K562 (cell line): ENCODE results near the gene RPTOR. TPM values are rescaled to one million over a fixed set of nuclear protein-coding genes. Genes with fewer than 3 reads are reported as not detected.

Experiments
- ATAC-seq: fragments of 200-7000 bp; cut with Tn5 transposase; 3 replicates; pipeline ENCODE4 v1.9.1; 2020; ENCODE audit warnings: moderate library complexity
- BruUV-seq: library from RNA; stranded (reverse); fragments of 400-500 nt; replicated peaks from 2 replicates; lab custom pipeline; 2021; lab: Mats Ljungman, UMichigan
- CTCF ChIA-PET: fragments of 300-600 bp; formaldehyde crosslinking; extraction: SDS; loops from one replicate; lab custom pipeline; 2021; ENCODE audit warnings: low intra/inter-chr PET ratio; lab: Yijun Ruan, JAX
- POLR2A ChIA-PET: fragments of 300-600, 350-650 bp; sonication (Branson Sonifier 250); formaldehyde crosslinking; extraction: SDS; loops from one replicate; lab custom pipeline; 2021; ENCODE audit warnings: antibody characterized with exemption, inconsistent platforms; lab: Yijun Ruan, JAX
- DNase-seq, 4 experiments: peaks; one replicate each; pipeline versions ENCODE4 v3.0.0 to v3.0.0-alpha.2; 2011 to 2018; ENCODE audit warnings: low spot score in 3 of 4, mixed read lengths in 3 of 4; ENCODE audit errors: extremely low read depth in 1 of 4
- FAIRE-seq: peaks from 2 replicates; lab custom pipeline; 2011; peaks lifted over from hg19 to GRCh38; lab: Jason Lieb, UNC
- H2AFZ ChIP-seq: 2 replicates; pipeline ENCODE4 v1.6.0; 2011; ENCODE audit warnings: low read depth, low read length, control low read depth, inconsistent platforms
- H3K27ac ChIP-seq: fragments of 200-600 bp; 3 replicates; pipeline ENCODE4 v1.8.0; 2011; ENCODE audit warnings: low read depth, mild to moderate bottlenecking, control low read depth, inconsistent platforms, low read length, moderate library complexity, mixed read lengths; ENCODE audit errors: extremely low read depth
- H3K27me3 ChIP-seq, 2 experiments: fragments of 300-600 bp in 1 of 2; 2 replicates in 1 of 2; 3 replicates in 1 of 2; pipeline versions ENCODE4 v1.6.0 to v1.8.0; 2011; ENCODE audit warnings: inconsistent platforms in 2 of 2, low read length in 2 of 2, mild to moderate bottlenecking in 1 of 2, mixed read lengths in 1 of 2, moderate library complexity in 1 of 2; ENCODE audit not compliant: control insufficient read depth in 2 of 2, insufficient read depth in 2 of 2
- H3K36me3 ChIP-seq: fragments of 300-600 bp; 3 replicates; pipeline ENCODE4 v1.8.0; 2011; ENCODE audit warnings: mild to moderate bottlenecking, low read length, inconsistent platforms; ENCODE audit not compliant: control insufficient read depth, insufficient read depth
- H3K4me1 ChIP-seq, 2 experiments: fragments of 200-600 bp in 1 of 2; replicated peaks in 1 of 2; 2 replicates in 1 of 2; 3 replicates in 1 of 2; pipeline versions ENCODE4 v1.5.1 to v1.8.0; 2011; ENCODE audit warnings: inconsistent platforms in 2 of 2, low read length in 2 of 2, mild to moderate bottlenecking in 1 of 2, mixed read lengths in 1 of 2, moderate library complexity in 1 of 2; ENCODE audit not compliant: control insufficient read depth in 2 of 2, insufficient read depth in 2 of 2
- H3K4me2 ChIP-seq: 2 replicates; pipeline ENCODE4 v1.6.1; 2011; ENCODE audit warnings: low read length, control low read depth, inconsistent platforms, mixed read lengths; ENCODE audit not compliant: insufficient read depth
- H3K4me3 ChIP-seq: fragments of 200-600 bp; sonication (generic), shearing (Covaris generic); 2 replicates; pipeline ENCODE4 v1.5.1; 2016; ENCODE audit warnings: control low read depth, inconsistent platforms
- H3K79me2 ChIP-seq: fragments of 200-600 bp; 3 replicates; pipeline ENCODE4 v1.8.0; 2011; ENCODE audit warnings: low read length, inconsistent platforms; ENCODE audit not compliant: control insufficient read depth, insufficient read depth
- H3K9ac ChIP-seq, 2 experiments: 2 replicates each; pipeline versions ENCODE4 v1.6.0 to v1.6.1; 2011; ENCODE audit warnings: low read depth in 2 of 2, low read length in 2 of 2, control low read depth in 1 of 2, inconsistent platforms in 1 of 2, mild to moderate bottlenecking in 1 of 2, mixed read lengths in 1 of 2; ENCODE audit not compliant: insufficient read depth in 1 of 2
- H3K9me1 ChIP-seq: one replicate; pipeline ENCODE4 v1.6.0; 2011; ENCODE audit warnings: inconsistent platforms, mild to moderate bottlenecking, low read length, moderate library complexity; ENCODE audit not compliant: control insufficient read depth, insufficient read depth
- H3K9me3 ChIP-seq: replicated peaks from 2 replicates; pipeline ENCODE4 v1.5.1; 2011; ENCODE audit warnings: low read depth, low read length, inconsistent platforms; ENCODE audit not compliant: control insufficient read depth, insufficient read depth
- H4K20me1 ChIP-seq: replicated peaks from 2 replicates; pipeline ENCODE4 v1.6.1; 2011; ENCODE audit warnings: low read length, inconsistent platforms, mixed read lengths; ENCODE audit not compliant: control insufficient read depth, insufficient read depth
- ELF4 ChIP-seq: fragments of 450-650 bp; formaldehyde crosslinking; IDR thresholded peaks from 2 replicates; pipeline ENCODE4 v1.4.0; 2022; ENCODE audit warnings: missing genetic modification characterization
- NUFIP1 ChIP-seq: fragments of 450-650 bp; IDR thresholded peaks from 2 replicates; pipeline ENCODE4 v1.6.1; 2018; ENCODE audit not compliant: partially characterized antibody
- PTTG1 ChIP-seq: fragments of 450-650 bp; IDR thresholded peaks from 2 replicates; pipeline ENCODE4 v1.6.1; 2016; ENCODE audit warnings: low read depth, mild to moderate bottlenecking, missing genetic modification characterization, missing compliant biosample characterization
- ZNF23 ChIP-seq: fragments of 250-450 bp; sonication (Bioruptor Pico); IDR thresholded peaks from 2 replicates; pipeline ENCODE4 v1.4.0; 2020; ENCODE audit warnings: mild to moderate bottlenecking
- WGBS: fragments of 100-300 bp; shearing (Covaris generic); methylation state at CpG from one replicate; pipeline ENCODE4 v1.1.6; 2016; ENCODE audit warnings: low coverage, mixed read lengths; ENCODE audit not compliant: insufficient coverage; ENCODE audit errors: missing lambda C conversion rate; 5-methylcytosine and 5-hydroxymethylcytosine counted together
- in situ Hi-C: fragments of 300-500 bp; cut with MboI; formaldehyde crosslinking; loops from 4 replicates; pipeline ENCODE4 v1.15.0; 2018; ENCODE audit warnings: inconsistent platforms, mixed read lengths
- intact Hi-C: fragments of 100-400 bp; cut with micrococcal nuclease; formaldehyde crosslinking; loops from 2 replicates; pipeline ENCODE4 v1.14.2; 2022
- polyA plus RNA-seq, 8 experiments: library from polyadenylated mRNA; depleted of rRNA in 4 of 8; stranded (reverse) in 5 of 8; unstranded in 3 of 8; fragments of >200 nt; fragmentation: Nextera tagmentation in 2 of 8; fragmentation: Illumina TruSeq in 1 of 8; extraction: Ambion mirVana in 2 of 8; extraction: Trizol in 1 of 8; gene quantifications; 2 replicates each; pipeline versions ENCODE4 v1.2.1 to v1.2.3, GENCODE V29; 2011 to 2014; ENCODE audit warnings: inconsistent platforms in 1 of 8, missing spikeins in 1 of 8
- total RNA-seq, 7 experiments: library from RNA; depleted of rRNA in 6 of 7; stranded (reverse); fragments of >200 nt in 6 of 7; fragmentation: Illumina TruSeq in 2 of 7; extraction: Trizol in 2 of 7; gene quantifications; 2 replicates each; pipeline versions ENCODE4 v1.2.1 to v1.2.3, GENCODE V29; 2011 to 2021; ENCODE audit warnings: low replicate concordance in 1 of 7
- TF ChIP-seq, protein P1 (sequence below): fragments of 150-350 bp; IDR thresholded peaks from 2 replicates; pipeline ENCODE4 v1.6.1; 2014; ENCODE audit warnings: low read depth, mild to moderate bottlenecking, low read length, borderline replicate concordance
- TF ChIP-seq, protein P2 (sequence below): fragments of 450-650 bp; IDR thresholded peaks from 2 replicates; pipeline ENCODE4 v1.6.1; 2016; ENCODE audit warnings: missing biosample characterization, missing genetic modification characterization

The RPTOR gene
- total and polyA plus RNA-seq, 9 of the 15 experiments (the other 6 are each of a cell fraction or from before 2014, with no cell fraction given) = 0.24 to 54.1 (median 10.2) TPM

DNA sequence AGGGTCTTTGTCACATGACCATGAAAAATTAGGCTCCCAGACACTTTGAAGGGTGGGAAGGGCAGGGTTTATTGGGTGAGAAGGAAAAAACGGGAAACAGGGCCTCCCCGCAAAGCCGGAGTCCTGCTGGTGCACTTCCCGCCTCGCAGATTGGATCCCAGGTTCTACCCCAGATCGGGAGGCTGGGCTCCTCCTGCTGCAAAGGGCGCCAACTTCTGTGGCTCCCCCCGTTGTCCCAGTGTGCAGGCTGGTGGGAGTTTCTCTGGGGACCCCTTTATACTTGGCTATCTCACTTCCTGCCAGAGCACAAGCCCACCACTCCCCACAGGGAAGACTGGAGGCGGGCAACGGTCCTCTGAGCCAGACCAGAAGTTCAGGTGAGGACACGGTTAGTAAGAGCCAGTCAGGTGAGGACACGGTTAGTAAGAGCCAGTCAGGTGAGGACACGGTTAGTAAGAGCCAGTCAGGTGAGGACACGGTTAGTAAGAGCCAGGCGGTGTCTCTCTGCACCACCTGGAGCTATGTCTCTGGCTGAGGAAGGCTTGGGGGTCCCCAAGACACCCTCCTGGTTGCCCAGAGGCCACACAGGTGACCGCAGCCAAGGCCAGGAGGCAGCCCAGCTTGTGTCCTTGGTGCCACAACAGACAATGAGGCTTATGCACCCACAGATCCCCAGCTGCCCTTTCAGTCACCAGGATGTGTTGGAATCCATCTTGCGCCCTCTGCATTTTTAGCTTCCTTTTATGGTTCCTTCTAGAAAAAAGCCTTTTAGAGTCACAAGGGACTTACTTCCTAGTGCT is 398.9 kb downstream of the RPTOR start:
- FAIRE-seq = no peak
- ChIA-PET POLR2A (interaction anchor here (0.8 kb wide), 1 partner anchor 17 kb away, joined by 4 read pairs; no protein-coding TSS in a partner anchor), CTCF (no interaction called here)
- WGBS = 91% methylated on average over 10 of the region's 17 CpGs
- peaks cover 0 to 10% of the 10 kb centered on the region in 2 experiments; a peak in 1 of 5 replicates for H3K4me1 ChIP-seq
- H4K20me1 ChIP-seq = no peaks in the 10 kb centered on the region
- BruUV-seq = no TSS peak
- intact Hi-C loops (no loop called here), in situ Hi-C loops (no loop called here)
- DNase-seq = no peak
- TF ChIP-seq ELF4 (CRISPR knock-in tag) (no peak), PTTG1 (tag) (no peak), NUFIP1 (no peak), ZNF23 (CRISPR knock-in tag) (no peak)
- TF ChIP-seq, protein P1, sequence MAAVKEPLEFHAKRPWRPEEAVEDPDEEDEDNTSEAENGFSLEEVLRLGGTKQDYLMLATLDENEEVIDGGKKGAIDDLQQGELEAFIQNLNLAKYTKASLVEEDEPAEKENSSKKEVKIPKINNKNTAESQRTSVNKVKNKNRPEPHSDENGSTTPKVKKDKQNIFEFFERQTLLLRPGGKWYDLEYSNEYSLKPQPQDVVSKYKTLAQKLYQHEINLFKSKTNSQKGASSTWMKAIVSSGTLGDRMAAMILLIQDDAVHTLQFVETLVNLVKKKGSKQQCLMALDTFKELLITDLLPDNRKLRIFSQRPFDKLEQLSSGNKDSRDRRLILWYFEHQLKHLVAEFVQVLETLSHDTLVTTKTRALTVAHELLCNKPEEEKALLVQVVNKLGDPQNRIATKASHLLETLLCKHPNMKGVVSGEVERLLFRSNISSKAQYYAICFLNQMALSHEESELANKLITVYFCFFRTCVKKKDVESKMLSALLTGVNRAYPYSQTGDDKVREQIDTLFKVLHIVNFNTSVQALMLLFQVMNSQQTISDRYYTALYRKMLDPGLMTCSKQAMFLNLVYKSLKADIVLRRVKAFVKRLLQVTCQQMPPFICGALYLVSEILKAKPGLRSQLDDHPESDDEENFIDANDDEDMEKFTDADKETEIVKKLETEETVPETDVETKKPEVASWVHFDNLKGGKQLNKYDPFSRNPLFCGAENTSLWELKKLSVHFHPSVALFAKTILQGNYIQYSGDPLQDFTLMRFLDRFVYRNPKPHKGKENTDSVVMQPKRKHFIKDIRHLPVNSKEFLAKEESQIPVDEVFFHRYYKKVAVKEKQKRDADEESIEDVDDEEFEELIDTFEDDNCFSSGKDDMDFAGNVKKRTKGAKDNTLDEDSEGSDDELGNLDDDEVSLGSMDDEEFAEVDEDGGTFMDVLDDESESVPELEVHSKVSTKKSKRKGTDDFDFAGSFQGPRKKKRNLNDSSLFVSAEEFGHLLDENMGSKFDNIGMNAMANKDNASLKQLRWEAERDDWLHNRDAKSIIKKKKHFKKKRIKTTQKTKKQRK = no peak
- TF ChIP-seq, protein P2, sequence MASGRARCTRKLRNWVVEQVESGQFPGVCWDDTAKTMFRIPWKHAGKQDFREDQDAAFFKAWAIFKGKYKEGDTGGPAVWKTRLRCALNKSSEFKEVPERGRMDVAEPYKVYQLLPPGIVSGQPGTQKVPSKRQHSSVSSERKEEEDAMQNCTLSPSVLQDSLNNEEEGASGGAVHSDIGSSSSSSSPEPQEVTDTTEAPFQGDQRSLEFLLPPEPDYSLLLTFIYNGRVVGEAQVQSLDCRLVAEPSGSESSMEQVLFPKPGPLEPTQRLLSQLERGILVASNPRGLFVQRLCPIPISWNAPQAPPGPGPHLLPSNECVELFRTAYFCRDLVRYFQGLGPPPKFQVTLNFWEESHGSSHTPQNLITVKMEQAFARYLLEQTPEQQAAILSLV (tag) = no peak
- no peak for ATAC-seq
- no peaks in the 10 kb centered on the region for H3K9me3 ChIP-seq
- no peak overlapping the region for H3K4me3 ChIP-seq
- no peaks in the 10 kb centered on the region for H3K79me2 ChIP-seq
- H2AFZ ChIP-seq = no peak overlapping the region
- H3K36me3 ChIP-seq = peaks cover 42% of the 10 kb centered on the region; the same call in 2 of the 3 replicates
- no peak overlapping the region for H3K4me2 ChIP-seq
- no peaks in the 10 kb centered on the region for H3K9me1 ChIP-seq
- no peak overlapping the region for H3K9ac ChIP-seq
- no peak overlapping the region for H3K27ac ChIP-seq
- no peaks in the 10 kb centered on the region for H3K27me3 ChIP-seq
